Measurements from ENCODE around the gene HOXA6. TPM values are rescaled to one million over a fixed set of nuclear protein-coding genes. Genes with fewer than 3 reads are reported as not detected.

Gene HOXA6
- total and polyA plus RNA-seq, 10 of the 15 experiments (the other 5 are each of a cell fraction or from before 2014, with no cell fraction given) = 0.08 TPM; not detected in 9

- CTCF ChIA-PET = interaction anchor here (0.6 to 1.1 kb wide), 2 partner anchors 364 to 598 kb away, joined by 3 to 6 read pairs; no protein-coding TSS in a partner anchor
- POLR2A ChIA-PET = no interaction called here
- no peaks in the 10 kb centered on the region for H3K36me3 ChIP-seq (ENCODE audit: control insufficient read depth in 2 of 2, insufficient read depth in 2 of 2, low read length in 1 of 2)
- 40% methylated on average over 5 of the region's 5 CpGs for WGBS (ENCODE audit: insufficient coverage, insufficient replicate concordance, low lambda C conversion rate, missing lambda C conversion rate)
- H3K4me2 ChIP-seq (ENCODE audit: control insufficient read depth, insufficient read depth) = no peak overlapping the region
- no peaks in the 10 kb centered on the region; the same call in 2 of the 3 replicates for H3K9me3 ChIP-seq (replicated peaks; ENCODE audit: control insufficient read depth, insufficient read depth, low read length)
- H3K27me3 ChIP-seq (replicated peaks in 1 of 2; ENCODE audit: control insufficient read depth in 2 of 2, insufficient read depth in 2 of 2, low read length in 1 of 2) = peaks cover 11 to 22% of the 10 kb centered on the region in 2 experiments
- H3K79me2 ChIP-seq (ENCODE audit: control insufficient read depth, insufficient read depth, low read length) = no peaks in the 10 kb centered on the region
- no TSS peak for BruUV-seq (replicated peaks)
- FAIRE-seq (no peak), DNase-seq (ENCODE audit: low read depth, low spot score) (no peak), ATAC-seq (no peak)
- no peaks in the 10 kb centered on the region for H3K4me1 ChIP-seq (ENCODE audit: control insufficient read depth, insufficient read depth, low read length)
- SMC1A ChIA-PET (ENCODE audit: uncharacterized antibody, unreplicated experiment) = no interaction called here
- TF ChIP-seq SMAD1 (IDR thresholded peaks at IDR 0.05; ENCODE audit: low read depth, partially characterized antibody) (no peak), MEF2A (IDR thresholded peaks at IDR 0.05; ENCODE audit: insufficient read depth, low read depth, low read length) (no peak), TCF7 (IDR thresholded peaks at IDR 0.05; ENCODE audit: borderline replicate concordance) (no peak), MTA3 (IDR thresholded peaks at IDR 0.05; ENCODE audit: borderline replicate concordance, low read length) (no peak), BACH1 (IDR thresholded peaks at IDR 0.05; ENCODE audit: borderline replicate concordance) (no peak), YY1 (IDR thresholded peaks at IDR 0.05; ENCODE audit: low read depth, low read length) (no peak), ZZZ3 (IDR thresholded peaks at IDR 0.05; ENCODE audit: control insufficient read depth, insufficient read length, low read depth) (no peak), ZNF274 (IDR thresholded peaks at IDR 0.05; ENCODE audit: insufficient read depth, insufficient read length) (no peak), NR2C2 (IDR thresholded peaks at IDR 0.05; ENCODE audit: borderline replicate concordance, control insufficient read depth, insufficient read length, low read depth) (no peak)
- TF ChIP-seq, protein P1, sequence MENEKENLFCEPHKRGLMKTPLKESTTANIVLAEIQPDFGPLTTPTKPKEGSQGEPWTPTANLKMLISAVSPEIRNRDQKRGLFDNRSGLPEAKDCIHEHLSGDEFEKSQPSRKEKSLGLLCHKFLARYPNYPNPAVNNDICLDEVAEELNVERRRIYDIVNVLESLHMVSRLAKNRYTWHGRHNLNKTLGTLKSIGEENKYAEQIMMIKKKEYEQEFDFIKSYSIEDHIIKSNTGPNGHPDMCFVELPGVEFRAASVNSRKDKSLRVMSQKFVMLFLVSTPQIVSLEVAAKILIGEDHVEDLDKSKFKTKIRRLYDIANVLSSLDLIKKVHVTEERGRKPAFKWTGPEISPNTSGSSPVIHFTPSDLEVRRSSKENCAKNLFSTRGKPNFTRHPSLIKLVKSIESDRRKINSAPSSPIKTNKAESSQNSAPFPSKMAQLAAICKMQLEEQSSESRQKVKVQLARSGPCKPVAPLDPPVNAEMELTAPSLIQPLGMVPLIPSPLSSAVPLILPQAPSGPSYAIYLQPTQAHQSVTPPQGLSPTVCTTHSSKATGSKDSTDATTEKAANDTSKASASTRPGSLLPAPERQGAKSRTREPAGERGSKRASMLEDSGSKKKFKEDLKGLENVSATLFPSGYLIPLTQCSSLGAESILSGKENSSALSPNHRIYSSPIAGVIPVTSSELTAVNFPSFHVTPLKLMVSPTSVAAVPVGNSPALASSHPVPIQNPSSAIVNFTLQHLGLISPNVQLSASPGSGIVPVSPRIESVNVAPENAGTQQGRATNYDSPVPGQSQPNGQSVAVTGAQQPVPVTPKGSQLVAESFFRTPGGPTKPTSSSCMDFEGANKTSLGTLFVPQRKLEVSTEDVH (IDR thresholded peaks at IDR 0.05; ENCODE audit: low read depth, partially characterized antibody) = no peak
- TF ChIP-seq, protein P2, sequence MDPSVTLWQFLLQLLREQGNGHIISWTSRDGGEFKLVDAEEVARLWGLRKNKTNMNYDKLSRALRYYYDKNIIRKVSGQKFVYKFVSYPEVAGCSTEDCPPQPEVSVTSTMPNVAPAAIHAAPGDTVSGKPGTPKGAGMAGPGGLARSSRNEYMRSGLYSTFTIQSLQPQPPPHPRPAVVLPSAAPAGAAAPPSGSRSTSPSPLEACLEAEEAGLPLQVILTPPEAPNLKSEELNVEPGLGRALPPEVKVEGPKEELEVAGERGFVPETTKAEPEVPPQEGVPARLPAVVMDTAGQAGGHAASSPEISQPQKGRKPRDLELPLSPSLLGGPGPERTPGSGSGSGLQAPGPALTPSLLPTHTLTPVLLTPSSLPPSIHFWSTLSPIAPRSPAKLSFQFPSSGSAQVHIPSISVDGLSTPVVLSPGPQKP (IDR thresholded peaks at IDR 0.05; ENCODE audit: low read depth, low read length) = no peak
- TF ChIP-seq, protein P3, sequence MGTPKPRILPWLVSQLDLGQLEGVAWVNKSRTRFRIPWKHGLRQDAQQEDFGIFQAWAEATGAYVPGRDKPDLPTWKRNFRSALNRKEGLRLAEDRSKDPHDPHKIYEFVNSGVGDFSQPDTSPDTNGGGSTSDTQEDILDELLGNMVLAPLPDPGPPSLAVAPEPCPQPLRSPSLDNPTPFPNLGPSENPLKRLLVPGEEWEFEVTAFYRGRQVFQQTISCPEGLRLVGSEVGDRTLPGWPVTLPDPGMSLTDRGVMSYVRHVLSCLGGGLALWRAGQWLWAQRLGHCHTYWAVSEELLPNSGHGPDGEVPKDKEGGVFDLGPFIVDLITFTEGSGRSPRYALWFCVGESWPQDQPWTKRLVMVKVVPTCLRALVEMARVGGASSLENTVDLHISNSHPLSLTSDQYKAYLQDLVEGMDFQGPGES (IDR thresholded peaks at IDR 0.05) = no peak
- intact Hi-C loops (cut with micrococcal nuclease; ENCODE audit: unreplicated experiment) = no loop called here
- no peaks in the 10 kb centered on the region for H4K20me1 ChIP-seq (ENCODE audit: control insufficient read depth, insufficient read depth)
- in situ Hi-C loops (cut with MboI) = no loop called here
- H2AFZ ChIP-seq (ENCODE audit: control insufficient read depth, low read depth, low read length) = no peak overlapping the region
- H3K9ac ChIP-seq (ENCODE audit: control insufficient read depth, insufficient read depth, low read length) = no peak overlapping the region
- RAD21 ChIA-PET (ENCODE audit: unreplicated experiment) = no interaction called here
- H3K27ac ChIP-seq (ENCODE audit: control insufficient read depth, insufficient read depth) = no peak overlapping the region
- H3K4me3 ChIP-seq = no peak overlapping the region
Observed at GRCh38 chr7:27177795-27178320, 30.3 kb upstream of the HOXA6 start.

Data from GM12878 (cell line).